Measurements from ENCODE around the gene PIK3CD.

Gene PIK3CD

GRCh38 chr1:9774712-9775679, 123.5 kb downstream of the PIK3CD start:
- DNase-seq (ENCODE audit: low read depth in 2 of 2), result no peak

GRCh38 chr1:9776685-9777084, 125.2 kb downstream of the PIK3CD start:
- DNase-seq (ENCODE audit: low read depth in 2 of 2), result no peak

Measured in activated CD8-positive, alpha-beta memory T cell treated with anti-CD3 and anti-CD28 coated beads for 4 hours (primary cell).